ENCODE data around the gene COL4A2.

The COL4A2 gene

DNA sequence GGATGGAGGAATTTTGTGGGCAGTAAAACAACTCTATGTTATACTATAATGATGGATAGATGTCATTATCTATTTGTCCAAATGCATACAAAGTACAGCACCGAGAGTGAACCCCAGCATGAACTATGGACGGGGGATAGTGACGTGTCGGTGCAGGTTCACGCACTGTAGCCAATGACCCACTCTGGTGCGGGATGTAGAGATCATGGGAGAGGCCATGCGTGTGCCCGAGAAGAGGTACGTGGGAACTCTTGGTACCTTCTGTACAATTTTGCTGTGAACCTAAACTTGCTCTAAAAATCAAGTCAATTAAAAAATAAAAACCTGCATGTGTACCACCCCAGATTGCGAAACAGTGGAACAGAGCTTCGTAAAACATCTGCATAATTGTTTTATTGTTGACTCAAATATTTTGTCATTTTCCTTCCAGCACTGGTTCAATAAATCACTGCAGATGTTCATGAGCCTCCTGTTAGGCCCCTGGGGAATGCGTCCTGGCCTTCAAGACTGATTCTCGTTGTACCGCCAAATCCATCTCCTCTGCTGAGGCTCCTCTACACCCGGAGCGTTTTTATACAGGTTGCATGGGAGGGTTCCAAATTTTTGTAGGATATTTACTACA lies 31.0 kb upstream of the COL4A2 start:
- H3K9ac ChIP-seq (ENCODE audit: low read depth, low read length), result no peak overlapping the region
- H3K4me1 ChIP-seq (ENCODE audit: control insufficient read depth, insufficient read depth, low read length), result no peaks in the 10 kb centered on the region
- H3K9me3 ChIP-seq (ENCODE audit: control insufficient read depth, insufficient read depth, low read length), result no peaks in the 10 kb centered on the region
- H3K4me3 ChIP-seq (ENCODE audit: low read depth, low read length), result no peak overlapping the region
- no peaks in the 10 kb centered on the region for H3K36me3 ChIP-seq (ENCODE audit: control insufficient read depth, insufficient read depth, low read length)
- H3K27me3 ChIP-seq (ENCODE audit: control insufficient read depth, insufficient read depth, low read length), result no peaks in the 10 kb centered on the region

DNA sequence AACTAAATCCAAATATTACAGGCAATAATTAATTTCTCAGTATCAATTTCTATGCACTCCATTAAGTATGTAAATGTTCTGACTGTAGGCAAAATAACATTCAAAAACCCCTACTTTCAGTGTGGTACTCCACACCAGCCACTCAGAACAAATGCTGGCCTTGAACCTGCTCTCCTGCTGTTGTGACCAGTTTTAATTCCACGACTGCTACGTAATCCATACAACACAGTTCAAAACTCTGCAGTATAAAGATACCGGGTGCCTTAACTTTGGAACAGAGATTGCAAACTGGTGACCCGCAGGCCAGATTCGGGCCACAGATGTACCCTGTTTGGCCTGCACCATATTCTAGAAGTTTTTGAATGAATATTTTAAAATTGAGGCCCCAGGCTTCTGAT lies 30.5 kb upstream of the COL4A2 start:
- Histone ChIP-seq H3K4me3 (ENCODE audit: low read depth, low read length) (no peak overlapping the region), H3K9me3 (ENCODE audit: control insufficient read depth, insufficient read depth, low read length) (no peaks in the 10 kb centered on the region), H3K9ac (ENCODE audit: low read depth, low read length) (no peak overlapping the region), H3K27me3 (ENCODE audit: control insufficient read depth, insufficient read depth, low read length) (no peaks in the 10 kb centered on the region), H3K4me1 (ENCODE audit: control insufficient read depth, insufficient read depth, low read length) (no peaks in the 10 kb centered on the region), H3K36me3 (ENCODE audit: control insufficient read depth, insufficient read depth, low read length) (no peaks in the 10 kb centered on the region)

DNA sequence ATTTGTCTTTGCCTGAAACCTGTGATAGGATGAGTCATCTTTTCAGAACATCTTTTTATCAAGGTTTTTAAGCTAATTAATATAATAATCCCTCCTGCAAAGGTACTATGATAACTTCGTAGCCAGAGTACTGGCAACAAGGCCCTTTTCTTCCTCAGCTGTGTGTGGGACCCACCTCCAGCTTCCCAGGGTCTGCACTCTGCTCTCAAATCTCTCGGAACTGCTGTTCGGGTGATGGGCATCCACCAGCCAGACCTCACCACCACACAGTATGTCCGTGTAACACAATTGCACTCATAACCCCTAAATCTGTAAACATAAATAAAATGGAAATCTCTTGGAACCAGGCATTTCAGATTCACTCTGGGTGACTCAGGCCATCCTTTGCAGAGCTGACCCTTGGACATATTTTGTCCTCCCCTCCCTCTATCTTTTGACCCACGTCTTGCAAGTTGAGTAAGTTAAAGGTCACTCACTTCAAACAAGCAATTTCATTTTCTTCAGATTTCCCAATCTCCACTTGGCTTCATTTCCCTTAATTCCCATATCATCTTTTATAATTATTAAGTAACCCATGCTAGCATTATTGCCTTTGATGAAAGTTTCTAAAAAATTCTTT lies 29.6 kb upstream of the COL4A2 start:
- Histone ChIP-seq H3K4me3 (ENCODE audit: low read depth, low read length) (no peak overlapping the region), H3K36me3 (ENCODE audit: control insufficient read depth, insufficient read depth, low read length) (no peaks in the 10 kb centered on the region), H3K4me1 (ENCODE audit: control insufficient read depth, insufficient read depth, low read length) (no peaks in the 10 kb centered on the region), H3K9me3 (ENCODE audit: control insufficient read depth, insufficient read depth, low read length) (no peaks in the 10 kb centered on the region), H3K9ac (ENCODE audit: low read depth, low read length) (no peak overlapping the region), H3K27me3 (ENCODE audit: control insufficient read depth, insufficient read depth, low read length) (no peaks in the 10 kb centered on the region)

DNA sequence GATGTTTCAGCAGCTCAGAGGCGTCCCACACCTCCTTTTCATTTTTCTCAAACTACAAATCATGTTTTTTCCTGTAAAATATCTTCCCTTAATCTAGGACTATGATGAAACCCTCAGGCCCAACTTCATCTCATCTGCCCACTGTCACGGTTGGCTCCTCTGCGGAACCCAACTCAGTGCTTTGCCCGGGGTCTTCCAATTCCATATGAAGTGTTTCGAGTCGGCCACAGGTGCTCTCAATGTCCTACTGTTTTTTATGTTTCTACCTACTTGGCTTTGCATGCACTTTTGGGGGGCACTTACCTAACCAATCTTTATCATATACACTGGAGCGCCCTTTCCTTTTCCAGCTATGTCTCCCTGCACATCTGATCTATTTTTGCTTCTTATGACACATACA lies 28.2 kb upstream of the COL4A2 start:
- Histone ChIP-seq H3K9ac (ENCODE audit: low read depth, low read length) (no peak overlapping the region), H3K27me3 (ENCODE audit: control insufficient read depth, insufficient read depth, low read length) (no peaks in the 10 kb centered on the region), H3K4me3 (ENCODE audit: low read depth, low read length) (no peak overlapping the region), H3K36me3 (ENCODE audit: control insufficient read depth, insufficient read depth, low read length) (no peaks in the 10 kb centered on the region), H3K4me1 (ENCODE audit: control insufficient read depth, insufficient read depth, low read length) (no peaks in the 10 kb centered on the region), H3K9me3 (ENCODE audit: control insufficient read depth, insufficient read depth, low read length) (no peaks in the 10 kb centered on the region)

DNA sequence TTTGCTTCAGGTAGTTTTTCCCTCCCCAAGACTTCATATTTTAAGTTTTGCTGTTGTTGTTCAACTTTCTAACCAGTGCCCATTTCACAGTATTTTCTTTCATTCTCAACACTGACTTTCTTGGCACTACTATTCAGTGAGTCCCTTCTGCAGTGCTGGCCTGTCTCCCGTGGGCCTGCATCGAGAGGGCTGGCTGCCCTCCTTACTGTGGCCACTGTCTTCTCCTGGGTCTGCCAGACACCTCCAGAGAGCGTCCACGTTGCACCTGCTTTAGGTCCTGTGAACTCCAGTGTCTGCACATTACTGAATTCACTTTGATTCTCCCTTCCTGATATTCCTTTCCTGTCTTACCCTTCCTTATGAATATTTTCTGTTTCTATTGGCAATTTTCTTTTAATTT lies 27.4 kb upstream of the COL4A2 start:
- Histone ChIP-seq H3K9me3 (ENCODE audit: control insufficient read depth, insufficient read depth, low read length) (no peaks in the 10 kb centered on the region), H3K36me3 (ENCODE audit: control insufficient read depth, insufficient read depth, low read length) (no peaks in the 10 kb centered on the region), H3K4me1 (ENCODE audit: control insufficient read depth, insufficient read depth, low read length) (no peaks in the 10 kb centered on the region), H3K27me3 (ENCODE audit: control insufficient read depth, insufficient read depth, low read length) (no peaks in the 10 kb centered on the region), H3K4me3 (ENCODE audit: low read depth, low read length) (no peak overlapping the region), H3K9ac (ENCODE audit: low read depth, low read length) (no peak overlapping the region)

DNA sequence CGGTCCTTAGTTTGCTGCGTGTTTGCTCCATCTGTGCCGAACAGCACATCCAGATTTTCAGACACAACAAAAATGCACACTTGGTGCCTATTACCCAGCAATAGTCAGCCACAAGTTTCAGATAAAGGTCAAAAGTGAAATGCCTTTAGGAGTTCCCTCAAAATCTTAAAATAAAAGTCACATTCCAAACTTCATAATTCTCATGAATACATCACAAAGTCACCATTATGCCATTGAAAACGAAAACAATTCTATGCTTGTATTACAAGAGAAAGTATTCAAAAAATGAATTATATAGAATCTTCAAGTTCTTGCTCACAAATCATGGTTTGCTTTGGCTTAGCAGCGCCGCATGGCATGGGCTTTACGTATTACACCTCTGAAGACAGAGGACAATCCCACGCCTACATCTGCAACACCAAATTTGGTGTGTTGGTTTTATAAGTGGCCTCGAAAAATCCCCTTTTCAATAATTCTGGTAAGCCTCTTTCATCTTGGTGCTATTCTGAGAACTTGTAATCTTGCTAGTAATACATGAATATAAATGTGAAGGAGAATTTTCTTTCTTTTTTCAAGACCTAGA lies 26.8 kb upstream of the COL4A2 start:
- Histone ChIP-seq H3K4me3 (ENCODE audit: low read depth, low read length) (no peak overlapping the region), H3K9ac (ENCODE audit: low read depth, low read length) (no peak overlapping the region), H3K27me3 (ENCODE audit: control insufficient read depth, insufficient read depth, low read length) (no peaks in the 10 kb centered on the region), H3K36me3 (ENCODE audit: control insufficient read depth, insufficient read depth, low read length) (no peaks in the 10 kb centered on the region), H3K9me3 (ENCODE audit: control insufficient read depth, insufficient read depth, low read length) (no peaks in the 10 kb centered on the region), H3K4me1 (ENCODE audit: control insufficient read depth, insufficient read depth, low read length) (no peaks in the 10 kb centered on the region)

DNA sequence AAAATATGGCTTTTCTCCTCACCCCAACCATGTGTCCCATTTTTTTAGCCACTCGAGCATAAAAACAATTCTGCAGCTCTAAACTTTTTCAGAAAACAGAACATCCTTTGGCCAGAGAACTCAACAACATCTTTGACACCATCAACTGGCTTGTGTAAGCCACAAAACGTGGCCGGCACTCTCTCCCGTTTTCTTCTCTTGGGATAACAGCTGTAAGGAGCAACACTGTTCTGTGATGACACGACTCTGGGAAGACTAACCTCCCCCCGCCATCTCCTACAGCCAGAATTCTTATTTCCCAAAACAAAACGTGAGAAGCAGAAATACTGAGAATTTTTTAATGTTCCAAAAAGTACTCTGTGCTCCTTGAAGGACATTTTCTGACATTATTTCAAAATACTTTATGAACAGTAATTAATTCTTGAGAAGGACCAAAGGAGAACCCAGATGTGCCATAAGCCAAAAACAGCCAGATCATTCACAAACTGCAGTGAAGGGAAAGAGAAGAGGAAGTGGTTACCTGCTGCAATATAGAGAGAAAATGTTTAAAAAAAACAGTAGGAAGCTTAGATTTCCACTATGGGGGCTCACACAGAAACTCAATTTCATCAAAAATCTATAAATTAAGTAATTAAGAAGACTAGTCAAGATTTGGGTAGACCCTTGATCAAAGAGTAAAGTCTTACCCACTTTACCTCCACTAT lies 25.9 kb upstream of the COL4A2 start:
- Histone ChIP-seq H3K9ac (ENCODE audit: low read depth, low read length) (no peak overlapping the region), H3K9me3 (ENCODE audit: control insufficient read depth, insufficient read depth, low read length) (no peaks in the 10 kb centered on the region), H3K27me3 (ENCODE audit: control insufficient read depth, insufficient read depth, low read length) (no peaks in the 10 kb centered on the region), H3K4me3 (ENCODE audit: low read depth, low read length) (no peak overlapping the region), H3K4me1 (ENCODE audit: control insufficient read depth, insufficient read depth, low read length) (no peaks in the 10 kb centered on the region), H3K36me3 (ENCODE audit: control insufficient read depth, insufficient read depth, low read length) (no peaks in the 10 kb centered on the region)

DNA sequence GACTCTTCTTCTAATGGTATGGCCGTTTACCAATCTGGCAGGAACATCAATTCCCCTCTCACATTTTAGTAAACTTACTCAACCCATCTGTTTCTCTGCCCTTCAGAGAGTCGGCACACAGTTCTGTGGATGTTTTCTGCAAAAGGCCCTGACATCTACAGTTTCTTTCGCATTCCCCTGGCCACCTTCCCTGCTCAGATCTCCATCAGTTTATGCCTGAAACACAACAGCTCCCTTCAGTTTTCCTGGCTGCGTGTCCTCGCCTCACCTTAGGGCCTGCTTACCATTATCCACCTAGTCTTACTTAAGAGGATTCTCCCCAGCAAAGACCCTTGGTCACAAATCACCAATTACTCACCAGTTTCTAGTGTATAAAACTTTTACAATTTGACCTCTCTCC lies 25.3 kb upstream of the COL4A2 start:
- no peaks in the 10 kb centered on the region for H3K36me3 ChIP-seq (ENCODE audit: control insufficient read depth, insufficient read depth, low read length)
- H3K4me3 ChIP-seq (ENCODE audit: low read depth, low read length), result no peak overlapping the region
- H3K27me3 ChIP-seq (ENCODE audit: control insufficient read depth, insufficient read depth, low read length), result no peaks in the 10 kb centered on the region
- H3K9ac ChIP-seq (ENCODE audit: low read depth, low read length), result no peak overlapping the region
- no peaks in the 10 kb centered on the region for H3K4me1 ChIP-seq (ENCODE audit: control insufficient read depth, insufficient read depth, low read length)
- H3K9me3 ChIP-seq (ENCODE audit: control insufficient read depth, insufficient read depth, low read length), result no peaks in the 10 kb centered on the region

DNA sequence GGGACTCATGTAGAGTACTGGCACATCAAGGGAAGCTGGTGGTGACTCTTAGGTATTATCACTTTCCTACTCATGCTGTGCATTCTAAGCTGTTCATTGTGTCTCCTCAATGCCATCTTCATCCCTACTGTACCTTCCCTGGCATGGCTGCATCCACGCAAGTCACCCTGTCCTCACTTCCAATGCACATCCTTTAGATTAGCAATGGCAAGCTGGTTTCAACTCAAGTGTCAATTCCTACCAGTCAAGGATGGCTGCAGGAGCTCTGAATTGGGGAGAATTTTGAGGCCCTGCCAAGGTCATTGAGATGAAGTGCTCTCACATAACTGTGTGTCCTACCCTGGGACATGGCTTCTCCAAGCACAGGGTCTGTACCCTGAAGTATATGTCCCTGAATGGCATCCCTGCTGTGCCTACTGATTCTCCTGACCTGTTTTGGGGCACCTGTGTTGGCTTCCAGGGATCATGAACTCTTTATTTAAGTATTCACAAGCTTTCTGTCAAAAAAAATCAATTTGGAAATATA lies 24.7 kb upstream of the COL4A2 start:
- no peak overlapping the region for H3K9ac ChIP-seq (ENCODE audit: low read depth, low read length)
- H3K27me3 ChIP-seq (ENCODE audit: control insufficient read depth, insufficient read depth, low read length), result no peaks in the 10 kb centered on the region
- H3K4me3 ChIP-seq (ENCODE audit: low read depth, low read length), result no peak overlapping the region
- no peaks in the 10 kb centered on the region for H3K36me3 ChIP-seq (ENCODE audit: control insufficient read depth, insufficient read depth, low read length)
- no peaks in the 10 kb centered on the region for H3K9me3 ChIP-seq (ENCODE audit: control insufficient read depth, insufficient read depth, low read length)
- H3K4me1 ChIP-seq (ENCODE audit: control insufficient read depth, insufficient read depth, low read length), result no peaks in the 10 kb centered on the region

DNA sequence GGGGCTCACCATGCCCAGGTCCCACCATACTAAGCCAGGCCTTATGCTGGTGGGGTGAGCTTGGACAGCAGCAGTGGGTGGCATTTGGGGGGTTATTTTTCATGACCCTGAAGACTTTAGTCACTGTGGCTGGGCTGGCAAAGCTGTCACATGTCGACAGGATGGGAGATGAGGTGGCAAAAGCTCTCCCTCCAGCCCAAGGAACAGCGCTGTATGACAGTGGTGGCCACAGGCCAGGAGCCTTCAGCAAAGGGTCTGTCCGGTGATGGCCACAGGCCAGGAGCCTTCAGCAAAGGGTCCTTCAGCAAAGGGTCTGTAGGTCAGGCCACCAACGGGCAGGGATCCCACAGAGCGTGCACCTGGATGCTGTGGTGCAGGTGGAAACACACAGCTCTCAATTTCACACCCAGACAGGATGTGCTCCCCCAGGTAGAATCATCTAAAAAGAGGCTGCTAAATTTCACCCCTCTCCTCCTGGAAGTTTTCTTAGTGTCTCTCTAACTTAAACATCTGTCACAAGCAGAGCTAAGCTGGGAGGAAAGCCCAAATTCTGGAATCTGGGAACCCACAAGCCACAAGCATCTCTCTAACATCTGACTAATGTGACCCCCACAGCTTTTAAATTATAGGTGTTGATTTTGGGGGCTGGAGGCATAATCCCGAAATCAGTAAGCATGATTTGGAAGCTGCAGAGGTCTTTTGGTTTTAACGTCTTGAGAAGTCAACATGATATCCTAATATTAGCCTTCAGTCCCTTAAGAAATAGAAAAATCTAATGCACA lies 23.2 kb upstream of the COL4A2 start:
- Histone ChIP-seq H3K36me3 (ENCODE audit: control insufficient read depth, insufficient read depth, low read length) (no peaks in the 10 kb centered on the region), H3K4me1 (ENCODE audit: control insufficient read depth, insufficient read depth, low read length) (no peaks in the 10 kb centered on the region), H3K9me3 (ENCODE audit: control insufficient read depth, insufficient read depth, low read length) (no peaks in the 10 kb centered on the region), H3K9ac (ENCODE audit: low read depth, low read length) (no peak overlapping the region), H3K4me3 (ENCODE audit: low read depth, low read length) (no peak overlapping the region), H3K27me3 (ENCODE audit: control insufficient read depth, insufficient read depth, low read length) (no peaks in the 10 kb centered on the region)

DNA sequence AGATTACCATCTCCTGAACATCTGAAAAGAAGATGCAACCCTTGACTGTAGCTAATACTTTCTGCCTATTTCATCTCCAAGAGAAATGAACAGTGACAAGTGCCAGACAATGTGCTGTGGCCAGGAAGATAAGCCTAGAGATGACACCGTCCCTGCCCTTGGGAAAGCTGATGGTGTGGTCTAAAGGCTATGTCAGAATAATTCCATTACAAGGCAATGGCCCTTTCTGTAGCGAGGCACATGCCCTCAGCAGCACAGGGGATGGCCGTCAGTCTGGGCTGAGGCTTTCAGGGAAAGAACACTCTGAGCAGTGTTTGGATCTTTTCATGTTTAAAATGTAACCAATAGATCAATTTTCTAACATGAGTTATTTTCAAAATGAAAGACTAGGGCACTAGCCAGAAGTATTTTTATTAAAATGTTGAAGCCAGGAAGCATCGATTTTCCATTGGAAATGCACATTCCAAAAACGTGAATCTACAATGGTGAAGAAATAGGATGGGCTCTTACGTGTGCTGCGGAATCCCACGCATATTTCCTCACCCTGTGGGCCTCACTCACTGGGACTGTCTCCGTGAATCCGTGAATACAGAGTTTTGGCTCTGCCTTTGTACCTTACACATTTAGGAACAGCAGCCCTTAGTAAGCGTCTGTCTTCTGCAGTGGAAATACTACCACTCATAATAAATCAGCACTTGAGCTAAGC lies 22.2 kb upstream of the COL4A2 start:
- H3K27me3 ChIP-seq (ENCODE audit: control insufficient read depth, insufficient read depth, low read length), result no peaks in the 10 kb centered on the region
- H3K9me3 ChIP-seq (ENCODE audit: control insufficient read depth, insufficient read depth, low read length), result no peaks in the 10 kb centered on the region
- H3K9ac ChIP-seq (ENCODE audit: low read depth, low read length), result no peak overlapping the region
- H3K4me3 ChIP-seq (ENCODE audit: low read depth, low read length), result no peak overlapping the region
- H3K36me3 ChIP-seq (ENCODE audit: control insufficient read depth, insufficient read depth, low read length), result no peaks in the 10 kb centered on the region
- H3K4me1 ChIP-seq (ENCODE audit: control insufficient read depth, insufficient read depth, low read length), result no peaks in the 10 kb centered on the region

Measured in iPS-15b (cell line).